ENCODE measurements around the gene KRT80. TPM values are rescaled to one million over a fixed set of nuclear protein-coding genes. Genes with fewer than 3 reads are reported as not detected.

The KRT80 gene
- total RNA-seq, 1 experiment from 2014 or later = 51.5 TPM

GRCh38 chr12:52141306-52141705, 50.5 kb downstream of the KRT80 start:
- in situ Hi-C loops (cut with HindIII; ENCODE audit: low pct_unique_long_range_greater_than_20kb, low sequenced_read_pairs) = no loop called here
- Histone ChIP-seq H3K27ac (ENCODE audit: low read length) (no peak overlapping the region), H3K4me1 (ENCODE audit: control insufficient read depth, insufficient read depth, low read length) (peaks cover 23% of the 10 kb centered on the region), H3K36me3 (ENCODE audit: control insufficient read depth, insufficient read depth, low read length) (no peaks in the 10 kb centered on the region), H3K4me3 (ENCODE audit: low read depth in 2 of 2, low read length in 2 of 2) (no peak overlapping the region), H3K27me3 (ENCODE audit: control insufficient read depth, insufficient read depth, low read length) (no peaks in the 10 kb centered on the region), H3K9me3 (ENCODE audit: control insufficient read depth, insufficient read depth, low read depth, low read length) (no peaks in the 10 kb centered on the region)
- DNase-seq (ENCODE audit: low read depth, low spot score) (no peak), ATAC-seq (no peak)
- ChIA-PET CTCF (no interaction called here), POLR2A (no interaction called here)
- no peak for TF ChIP-seq SIN3A (IDR thresholded peaks at IDR 0.05; ENCODE audit: borderline replicate concordance, insufficient read depth, low read depth, low read length)
- TF ChIP-seq TCF7L2 (IDR thresholded peaks at IDR 0.05; ENCODE audit: low read depth, low read length) = no peak
- TF ChIP-seq, protein P1, sequence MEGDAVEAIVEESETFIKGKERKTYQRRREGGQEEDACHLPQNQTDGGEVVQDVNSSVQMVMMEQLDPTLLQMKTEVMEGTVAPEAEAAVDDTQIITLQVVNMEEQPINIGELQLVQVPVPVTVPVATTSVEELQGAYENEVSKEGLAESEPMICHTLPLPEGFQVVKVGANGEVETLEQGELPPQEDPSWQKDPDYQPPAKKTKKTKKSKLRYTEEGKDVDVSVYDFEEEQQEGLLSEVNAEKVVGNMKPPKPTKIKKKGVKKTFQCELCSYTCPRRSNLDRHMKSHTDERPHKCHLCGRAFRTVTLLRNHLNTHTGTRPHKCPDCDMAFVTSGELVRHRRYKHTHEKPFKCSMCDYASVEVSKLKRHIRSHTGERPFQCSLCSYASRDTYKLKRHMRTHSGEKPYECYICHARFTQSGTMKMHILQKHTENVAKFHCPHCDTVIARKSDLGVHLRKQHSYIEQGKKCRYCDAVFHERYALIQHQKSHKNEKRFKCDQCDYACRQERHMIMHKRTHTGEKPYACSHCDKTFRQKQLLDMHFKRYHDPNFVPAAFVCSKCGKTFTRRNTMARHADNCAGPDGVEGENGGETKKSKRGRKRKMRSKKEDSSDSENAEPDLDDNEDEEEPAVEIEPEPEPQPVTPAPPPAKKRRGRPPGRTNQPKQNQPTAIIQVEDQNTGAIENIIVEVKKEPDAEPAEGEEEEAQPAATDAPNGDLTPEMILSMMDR (IDR thresholded peaks at IDR 0.05) = no peak
- TF ChIP-seq, protein P2, sequence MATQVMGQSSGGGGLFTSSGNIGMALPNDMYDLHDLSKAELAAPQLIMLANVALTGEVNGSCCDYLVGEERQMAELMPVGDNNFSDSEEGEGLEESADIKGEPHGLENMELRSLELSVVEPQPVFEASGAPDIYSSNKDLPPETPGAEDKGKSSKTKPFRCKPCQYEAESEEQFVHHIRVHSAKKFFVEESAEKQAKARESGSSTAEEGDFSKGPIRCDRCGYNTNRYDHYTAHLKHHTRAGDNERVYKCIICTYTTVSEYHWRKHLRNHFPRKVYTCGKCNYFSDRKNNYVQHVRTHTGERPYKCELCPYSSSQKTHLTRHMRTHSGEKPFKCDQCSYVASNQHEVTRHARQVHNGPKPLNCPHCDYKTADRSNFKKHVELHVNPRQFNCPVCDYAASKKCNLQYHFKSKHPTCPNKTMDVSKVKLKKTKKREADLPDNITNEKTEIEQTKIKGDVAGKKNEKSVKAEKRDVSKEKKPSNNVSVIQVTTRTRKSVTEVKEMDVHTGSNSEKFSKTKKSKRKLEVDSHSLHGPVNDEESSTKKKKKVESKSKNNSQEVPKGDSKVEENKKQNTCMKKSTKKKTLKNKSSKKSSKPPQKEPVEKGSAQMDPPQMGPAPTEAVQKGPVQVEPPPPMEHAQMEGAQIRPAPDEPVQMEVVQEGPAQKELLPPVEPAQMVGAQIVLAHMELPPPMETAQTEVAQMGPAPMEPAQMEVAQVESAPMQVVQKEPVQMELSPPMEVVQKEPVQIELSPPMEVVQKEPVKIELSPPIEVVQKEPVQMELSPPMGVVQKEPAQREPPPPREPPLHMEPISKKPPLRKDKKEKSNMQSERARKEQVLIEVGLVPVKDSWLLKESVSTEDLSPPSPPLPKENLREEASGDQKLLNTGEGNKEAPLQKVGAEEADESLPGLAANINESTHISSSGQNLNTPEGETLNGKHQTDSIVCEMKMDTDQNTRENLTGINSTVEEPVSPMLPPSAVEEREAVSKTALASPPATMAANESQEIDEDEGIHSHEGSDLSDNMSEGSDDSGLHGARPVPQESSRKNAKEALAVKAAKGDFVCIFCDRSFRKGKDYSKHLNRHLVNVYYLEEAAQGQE (IDR thresholded peaks at IDR 0.05; ENCODE audit: insufficient read depth in 1 of 2, low read depth in 2 of 2, low read length in 1 of 2) = no peak
- no peak for TF ChIP-seq POLR2AphosphoS5 (IDR thresholded peaks at IDR 0.05; ENCODE audit: low read depth, low read length)
- intact Hi-C loops (cut with micrococcal nuclease; ENCODE audit: unreplicated experiment) = loop anchor here (10.0 kb wide), 1 partner anchor 443 kb away; no protein-coding TSS in a partner anchor
- no TSS peak for BruUV-seq (replicated peaks)

GRCh38 chr12:52139579-52140062, 52.2 kb downstream of the KRT80 start:
- no peak for TF ChIP-seq POLR2AphosphoS5 (IDR thresholded peaks at IDR 0.05; ENCODE audit: low read depth, low read length)
- TF ChIP-seq, protein P2 (IDR thresholded peaks at IDR 0.05; ENCODE audit: insufficient read depth in 1 of 2, low read depth in 2 of 2, low read length in 1 of 2) = no peak
- no peak for TF ChIP-seq SIN3A (IDR thresholded peaks at IDR 0.05; ENCODE audit: borderline replicate concordance, insufficient read depth, low read depth, low read length)
- TF ChIP-seq, protein P1 (IDR thresholded peaks at IDR 0.05) = peak; percentile 97
- TF ChIP-seq TCF7L2 (IDR thresholded peaks at IDR 0.05; ENCODE audit: low read depth, low read length) = no peak
- DNase-seq (ENCODE audit: low read depth, low spot score) (no peak), ATAC-seq (peak; percentile 73)
- ChIA-PET POLR2A (no interaction called here), CTCF (no interaction called here)
- H3K27me3 ChIP-seq (ENCODE audit: control insufficient read depth, insufficient read depth, low read length) = no peaks in the 10 kb centered on the region
- no peak overlapping the region for H3K27ac ChIP-seq (ENCODE audit: low read length)
- peaks cover 9% of the 10 kb centered on the region for H3K4me1 ChIP-seq (ENCODE audit: control insufficient read depth, insufficient read depth, low read length)
- intact Hi-C loops (cut with micrococcal nuclease; ENCODE audit: unreplicated experiment) (loop anchor here (5.0 to 10.0 kb wide), 2 partner anchors 445 to 733 kb away; no protein-coding TSS in a partner anchor), in situ Hi-C loops (cut with HindIII; ENCODE audit: low pct_unique_long_range_greater_than_20kb, low sequenced_read_pairs) (no loop called here)
- H3K9me3 ChIP-seq (ENCODE audit: control insufficient read depth, insufficient read depth, low read depth, low read length) = no peaks in the 10 kb centered on the region
- no TSS peak for BruUV-seq (replicated peaks)
- no peak overlapping the region for H3K4me3 ChIP-seq (ENCODE audit: low read depth in 2 of 2, low read length in 2 of 2)
- no peaks in the 10 kb centered on the region for H3K36me3 ChIP-seq (ENCODE audit: control insufficient read depth, insufficient read depth, low read length)

All from Panc1 (cell line).